Smooth muscle cell (in vitro differentiated cells): ENCODE data around the gene WNT9A. TPM values are rescaled to one million over a fixed set of nuclear protein-coding genes. Genes with fewer than 3 reads are reported as not detected.

ENCODE experiments used
- DNase-seq: peaks from one replicate; lab custom pipeline; 2025; ENCODE audit not compliant: unreplicated experiment; lab: John Stamatoyannopoulos, UW
- H2AFZ ChIP-seq: fragments of 200-600 bp; sonication (generic); 2 replicates; pipeline ENCODE4 v1.6.0; 2016; ENCODE audit warnings: antibody characterized with exemption, low read depth, mild to moderate bottlenecking
- H3F3A ChIP-seq: fragments of 200-600 bp; sonication (generic); 2 replicates; pipeline ENCODE4 v1.6.0; 2017; ENCODE audit warnings: antibody characterized with exemption, low read depth
- H3K27ac ChIP-seq: fragments of 200-600 bp; sonication (generic); 2 replicates; pipeline ENCODE4 v1.5.1; 2016; ENCODE audit warnings: low read depth, mild to moderate bottlenecking
- H3K27me3 ChIP-seq: fragments of 200-600 bp; sonication (generic); 2 replicates; pipeline ENCODE4 v1.6.1; 2016; ENCODE audit warnings: low read depth, mild to moderate bottlenecking
- H3K36me3 ChIP-seq: fragments of 200-600 bp; sonication (generic); 2 replicates; pipeline ENCODE4 v1.5.1; 2016; ENCODE audit warnings: low read depth
- H3K4me1 ChIP-seq: fragments of 200-600 bp; sonication (generic); 2 replicates; pipeline ENCODE4 v1.5.1; 2016; ENCODE audit warnings: low read depth
- H3K4me2 ChIP-seq: fragments of 200-600 bp; sonication (generic); 2 replicates; pipeline ENCODE4 v1.6.0; 2016; ENCODE audit warnings: mild to moderate bottlenecking
- H3K4me3 ChIP-seq: fragments of 200-600 bp; sonication (generic); 2 replicates; pipeline ENCODE4 v1.5.1; 2016; ENCODE audit warnings: mild to moderate bottlenecking
- H3K79me2 ChIP-seq: fragments of 200-600 bp; sonication (generic); 2 replicates; pipeline ENCODE4 v1.6.0; 2016; ENCODE audit warnings: low read depth, mild to moderate bottlenecking
- H3K9ac ChIP-seq: fragments of 200-600 bp; sonication (generic); 2 replicates; pipeline ENCODE4 v1.6.0; 2016; ENCODE audit warnings: low read depth
- H3K9me3 ChIP-seq: fragments of 200-600 bp; sonication (generic); replicated peaks from 2 replicates; pipeline ENCODE4 v1.5.1; 2016; ENCODE audit warnings: low read depth
- H4K20me1 ChIP-seq: fragments of 200-600 bp; sonication (generic); 2 replicates; pipeline ENCODE4 v1.6.0; 2016; ENCODE audit warnings: low read depth
- CTCF ChIP-seq: fragments of 200-600 bp; sonication (generic); IDR thresholded peaks from 2 replicates; pipeline ENCODE4 v1.5.1; 2017; ENCODE audit warnings: borderline replicate concordance, mild to moderate bottlenecking, antibody characterized with exemption; ENCODE audit not compliant: insufficient read depth, poor library complexity, severe bottlenecking
- WGBS: methylation state at CpG from one replicate; pipeline ENCODE4 v1.1.7; 2016; ENCODE audit warnings: low lambda C conversion rate; 5-methylcytosine and 5-hydroxymethylcytosine counted together
- polyA plus RNA-seq: library from polyadenylated mRNA; unstranded; fragments of >200 nt; fragmentation: Nextera tagmentation; extraction: Ambion mirVana; gene quantifications from 2 replicates; pipeline ENCODE4 v1.2.1, GENCODE V29; 2016
- total RNA-seq: library from RNA; depleted of rRNA; stranded (reverse); fragments of >200 nt; gene quantifications from 2 replicates; pipeline ENCODE4 v1.2.3, GENCODE V29; 2014

WNT9A gene
- total and polyA plus RNA-seq, 2 experiments from 2014 or later = 0.03 to 2.6 TPM

GRCh38 chr1:227945891-227946623 is 1.7 kb downstream of the WNT9A start:
- Histone ChIP-seq H3K27ac (peak overlapping the region; percentile 35), H3K36me3 (no peaks in the 10 kb centered on the region), H3K79me2 (no peaks in the 10 kb centered on the region), H3F3A (no peaks in the 10 kb centered on the region), H3K4me3 (peak overlapping the region; percentile 50), H3K4me2 (peak overlapping the region; percentile 85), H3K9me3 (no peaks in the 10 kb centered on the region), H3K4me1 (peaks cover 17% of the 10 kb centered on the region), H4K20me1 (peaks cover 26% of the 10 kb centered on the region), H3K27me3 (no peaks in the 10 kb centered on the region), H3K9ac (no peak overlapping the region), H2AFZ (no peak overlapping the region)
- 45% methylated on average over 19 of the region's 19 CpGs for WGBS
- no peak for DNase-seq
- TF ChIP-seq CTCF = no peak

- Histone ChIP-seq H3K27me3 (no peaks in the 10 kb centered on the region), H3K9me3 (no peaks in the 10 kb centered on the region), H3K27ac (peak overlapping the region; percentile 35), H3K9ac (no peak overlapping the region), H3F3A (no peaks in the 10 kb centered on the region), H2AFZ (no peak overlapping the region), H3K79me2 (no peaks in the 10 kb centered on the region), H3K4me2 (peak overlapping the region; percentile 85), H3K4me1 (peaks cover 17% of the 10 kb centered on the region), H3K4me3 (no peak overlapping the region), H4K20me1 (peaks cover 32% of the 10 kb centered on the region), H3K36me3 (no peaks in the 10 kb centered on the region)
- TF ChIP-seq CTCF = no peak
- 84% methylated on average over 18 of the region's 18 CpGs for WGBS
- DNase-seq = no peak
Measured at GRCh38 chr1:227944931-227945890, 2.5 kb downstream of the WNT9A start.

- TF ChIP-seq CTCF = no peak
- no peaks in the 10 kb centered on the region for H3K9me3 ChIP-seq
- DNase-seq = no peak
- WGBS = 87% methylated on average over 24 of the region's 24 CpGs
- peaks cover 17% of the 10 kb centered on the region for H3K4me1 ChIP-seq
- H3K27me3 ChIP-seq = no peaks in the 10 kb centered on the region
- no peaks in the 10 kb centered on the region for H3K36me3 ChIP-seq
- H3K79me2 ChIP-seq = no peaks in the 10 kb centered on the region
- H3F3A ChIP-seq = no peaks in the 10 kb centered on the region
- H3K4me2 ChIP-seq = no peak overlapping the region
- no peak overlapping the region for H3K27ac ChIP-seq
- H3K9ac ChIP-seq = no peak overlapping the region
- peaks cover 32% of the 10 kb centered on the region for H4K20me1 ChIP-seq
- H3K4me3 ChIP-seq = no peak overlapping the region
- no peak overlapping the region for H2AFZ ChIP-seq
Measured at GRCh38 chr1:227944090-227944930, 3.4 kb downstream of the WNT9A start.
